Hepatocyte (in vitro differentiated cells): Measurements from ENCODE around the gene BRCA1.

Experiments used
- CTCF ChIP-seq: fragments of 200-600 bp; sonication (generic); IDR thresholded peaks from 2 replicates; pipeline ENCODE4 v1.5.1; 2016; ENCODE audit warnings: antibody characterized with exemption, mild to moderate bottlenecking; ENCODE audit not compliant: poor library complexity
- EZH2 ChIP-seq: fragments of 200-600 bp; sonication (generic); IDR thresholded peaks from 2 replicates; pipeline ENCODE4 v1.6.1; 2016; ENCODE audit warnings: antibody characterized with exemption, mild to moderate bottlenecking, borderline replicate concordance
- EZH2phosphoT487 ChIP-seq: fragments of 200-600 bp; sonication (generic); IDR thresholded peaks from one replicate; pipeline ENCODE4 v1.6.1; 2018; ENCODE audit warnings: antibody characterized with exemption, mild to moderate bottlenecking, low read depth, moderate library complexity; ENCODE audit not compliant: unreplicated experiment, severe bottlenecking

DNA sequence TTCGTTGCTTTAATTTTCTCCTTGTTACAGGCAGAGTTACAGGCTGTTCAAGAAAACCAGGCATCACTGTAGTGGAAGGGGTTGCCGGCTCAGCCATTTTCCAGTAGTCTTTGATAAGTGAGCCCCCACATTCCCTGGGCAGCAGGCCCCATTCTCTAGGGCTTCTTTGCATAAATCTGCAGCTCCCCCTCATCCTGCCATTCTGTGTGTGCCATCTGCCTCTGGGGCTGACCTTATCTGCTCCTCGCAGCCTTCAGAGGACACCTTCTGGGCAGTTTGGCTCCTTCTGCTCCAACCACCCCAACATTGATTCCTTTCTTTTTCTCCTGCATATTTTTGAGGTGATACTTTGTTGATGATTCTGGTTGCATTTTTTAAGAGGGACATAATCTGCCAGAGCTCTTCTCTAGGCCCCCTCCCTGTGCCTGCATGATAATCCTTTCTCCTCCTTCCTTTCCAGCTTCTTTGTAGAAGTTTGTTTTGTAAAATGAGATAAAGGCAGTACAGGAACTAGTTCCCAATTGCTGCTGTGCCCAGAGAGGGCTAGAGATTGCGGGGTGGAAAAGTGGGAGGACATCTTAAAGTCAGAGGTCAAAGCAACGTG, 83.0 kb downstream of the BRCA1 start:
- TF ChIP-seq CTCF (no peak), EZH2 (no peak), EZH2phosphoT487 (no peak)
